Measurements from ENCODE around the gene ZKSCAN1.
A peak's percentile ranks its signal among the peaks of the same experiment; 100 is the strongest.

ZKSCAN1 gene

DNA sequence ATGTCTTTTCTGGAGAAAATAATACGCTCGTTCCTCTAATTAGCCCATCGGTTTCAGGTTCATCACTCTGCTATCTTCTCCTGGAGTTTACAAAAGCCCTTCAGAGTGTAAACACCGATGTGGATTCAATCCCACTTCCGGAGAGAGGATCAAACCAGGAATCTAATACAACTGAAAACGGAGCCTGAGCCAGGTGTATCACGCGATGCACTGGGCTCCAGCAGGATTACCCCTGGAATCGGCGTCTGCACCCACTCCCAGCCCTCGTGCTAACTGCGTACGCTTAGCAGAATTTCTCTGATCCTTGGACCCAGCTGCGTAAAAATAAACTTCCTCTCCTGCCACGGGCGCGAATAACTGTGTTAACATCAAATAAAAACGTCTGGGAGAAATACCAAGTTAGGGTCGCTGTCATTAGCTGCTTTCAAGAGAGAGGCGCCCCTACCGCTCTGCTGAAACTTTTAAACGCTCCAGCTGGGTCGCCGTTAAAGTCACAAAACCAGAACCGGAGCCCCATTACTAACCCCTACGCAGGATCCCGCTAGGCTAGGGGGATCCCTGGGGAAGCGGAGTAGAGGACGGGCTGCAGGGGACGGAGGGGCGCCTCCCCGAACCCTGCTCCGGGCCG, 65.6 kb downstream of the ZKSCAN1 start:
- no peak for DNase-seq (ENCODE audit: low spot score)

DNA sequence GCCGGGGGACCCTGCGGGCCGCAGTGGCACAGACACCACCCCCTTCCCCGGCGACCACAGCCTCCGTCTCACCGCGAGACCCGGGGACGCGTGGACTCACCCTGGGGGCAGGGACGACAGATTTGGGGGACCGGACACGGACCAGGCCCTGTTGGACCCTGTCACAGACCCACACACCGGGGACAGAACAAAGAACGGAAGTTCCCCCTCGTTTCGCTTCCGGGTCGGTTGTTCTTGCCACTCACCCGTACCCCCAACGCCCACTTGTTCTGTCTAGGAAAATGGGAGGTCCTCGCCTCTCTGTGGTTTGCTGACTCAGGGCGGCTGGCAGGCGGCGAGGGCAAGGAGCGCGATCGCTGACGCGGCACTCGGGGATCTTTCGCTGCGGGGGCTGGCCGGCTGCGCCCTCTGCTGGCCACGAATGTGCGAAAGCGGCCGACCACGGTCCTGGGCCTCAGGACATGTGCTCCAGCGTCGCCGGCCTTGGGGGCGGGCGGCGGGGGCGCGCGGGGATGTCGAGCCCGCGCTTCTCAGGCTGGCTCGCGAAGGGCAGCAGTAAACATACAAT, 66.2 kb downstream of the ZKSCAN1 start, which contains the start of gene ZNF3:
Gene ZNF3, minus strand, starts transcription at position 189 of the 568 bp plus-strand sequence. CDS start 4,366 bp downstream, outside the sequence.
- peak; percentile 98 for DNase-seq (ENCODE audit: low spot score)

DNA sequence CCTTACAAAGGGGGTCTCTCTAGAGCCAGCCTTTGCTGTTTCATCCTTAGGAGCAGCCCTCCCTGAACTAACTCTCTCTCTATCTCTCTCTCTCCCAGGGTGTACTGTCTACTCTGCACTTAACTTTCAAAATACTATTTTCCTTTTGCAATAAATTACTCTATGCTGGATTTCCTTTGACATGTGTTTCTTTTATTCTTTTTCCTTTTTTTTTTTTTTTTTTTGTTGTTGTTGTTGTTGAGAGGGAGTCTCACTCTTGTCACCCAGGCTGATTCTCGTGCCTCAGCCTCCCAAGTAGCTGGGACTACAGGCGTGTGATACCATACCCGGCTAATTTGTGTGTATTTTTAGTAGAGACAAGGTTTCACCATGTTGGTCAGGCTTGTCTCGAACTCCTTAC, 67.6 kb downstream of the ZKSCAN1 start:
- DNase-seq (ENCODE audit: low spot score): no peak

DNA sequence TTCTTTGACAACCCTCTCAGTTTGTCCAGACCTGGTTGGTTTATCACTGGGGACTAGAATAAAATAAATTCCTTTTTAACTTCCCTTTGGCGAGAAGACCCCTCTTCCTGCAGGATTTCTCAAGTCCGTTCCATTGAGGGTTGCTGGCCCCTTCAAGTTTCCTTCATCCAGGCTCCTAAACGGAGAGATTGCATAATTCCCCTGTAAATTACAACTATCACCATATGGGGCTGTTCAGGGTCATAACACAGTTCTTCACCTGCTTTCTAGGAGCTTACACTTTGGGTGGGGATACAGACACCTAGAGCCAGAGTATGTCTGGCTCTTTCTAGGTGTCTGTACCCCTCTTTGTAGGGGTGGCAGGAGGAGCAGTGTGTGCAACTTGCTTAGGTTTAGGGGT, 70.1 kb downstream of the ZKSCAN1 start:
- DNase-seq (ENCODE audit: low spot score): no peak

DNA sequence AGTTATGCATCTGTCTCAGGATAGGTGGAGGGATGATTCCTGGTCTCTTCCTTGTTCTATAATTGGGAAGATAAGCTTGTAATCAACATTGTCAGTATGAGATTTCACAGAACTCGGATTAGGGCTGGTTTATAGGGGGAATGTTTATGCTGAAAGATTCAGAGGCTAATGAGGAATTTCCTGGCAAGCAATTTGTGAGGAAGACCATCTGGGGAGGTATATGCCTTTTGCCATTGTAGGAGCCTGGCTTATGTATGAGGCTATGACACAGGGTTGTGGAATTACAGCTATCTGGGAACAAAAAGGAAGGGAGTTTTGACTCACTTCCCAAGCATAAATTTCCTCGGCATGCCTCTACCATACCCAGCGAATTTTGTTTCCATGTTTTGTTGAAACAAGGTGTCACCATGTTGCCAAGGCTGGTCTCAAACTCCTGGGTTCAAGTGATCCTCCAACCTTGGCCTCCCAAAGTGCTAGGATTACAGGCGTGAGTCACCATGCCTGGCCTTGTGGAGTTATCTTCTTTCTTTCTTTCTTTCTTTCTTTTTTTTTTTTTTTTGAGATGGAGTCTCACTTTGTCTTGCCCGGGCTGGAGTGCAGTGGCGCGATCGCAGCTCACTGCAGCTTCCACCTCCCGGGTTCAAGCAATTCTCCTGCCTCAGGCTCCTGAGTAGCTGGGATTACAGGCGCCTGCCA, 71.8 kb downstream of the ZKSCAN1 start:
- DNase-seq (ENCODE audit: low spot score): no peak

DNA sequence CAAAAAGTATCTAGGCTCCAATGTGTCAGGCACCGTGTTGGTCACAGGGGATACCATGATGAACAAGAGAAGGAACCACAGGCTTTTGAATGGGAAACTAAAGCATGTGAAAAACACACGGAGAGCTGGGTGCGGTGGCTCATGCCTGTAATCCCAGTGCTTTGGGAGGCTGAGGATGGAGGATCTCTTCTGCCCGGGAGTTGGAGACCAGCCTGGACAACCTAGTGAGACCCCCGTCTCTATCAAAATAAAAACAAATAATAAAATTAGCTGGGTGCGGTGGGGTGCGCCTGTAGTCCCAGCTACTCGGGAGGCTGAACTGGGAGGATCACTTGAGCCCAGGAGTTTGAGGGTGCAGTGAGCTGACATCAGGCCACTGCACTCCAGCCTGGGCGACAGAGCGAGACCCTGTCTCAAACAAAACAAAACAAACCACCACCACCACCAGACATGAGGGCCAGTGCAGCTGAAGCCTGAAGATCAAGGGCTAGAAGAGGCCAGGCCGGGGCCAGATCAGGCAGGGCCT, 72.8 kb downstream of the ZKSCAN1 start:
- no peak for DNase-seq (ENCODE audit: low spot score)

DNA sequence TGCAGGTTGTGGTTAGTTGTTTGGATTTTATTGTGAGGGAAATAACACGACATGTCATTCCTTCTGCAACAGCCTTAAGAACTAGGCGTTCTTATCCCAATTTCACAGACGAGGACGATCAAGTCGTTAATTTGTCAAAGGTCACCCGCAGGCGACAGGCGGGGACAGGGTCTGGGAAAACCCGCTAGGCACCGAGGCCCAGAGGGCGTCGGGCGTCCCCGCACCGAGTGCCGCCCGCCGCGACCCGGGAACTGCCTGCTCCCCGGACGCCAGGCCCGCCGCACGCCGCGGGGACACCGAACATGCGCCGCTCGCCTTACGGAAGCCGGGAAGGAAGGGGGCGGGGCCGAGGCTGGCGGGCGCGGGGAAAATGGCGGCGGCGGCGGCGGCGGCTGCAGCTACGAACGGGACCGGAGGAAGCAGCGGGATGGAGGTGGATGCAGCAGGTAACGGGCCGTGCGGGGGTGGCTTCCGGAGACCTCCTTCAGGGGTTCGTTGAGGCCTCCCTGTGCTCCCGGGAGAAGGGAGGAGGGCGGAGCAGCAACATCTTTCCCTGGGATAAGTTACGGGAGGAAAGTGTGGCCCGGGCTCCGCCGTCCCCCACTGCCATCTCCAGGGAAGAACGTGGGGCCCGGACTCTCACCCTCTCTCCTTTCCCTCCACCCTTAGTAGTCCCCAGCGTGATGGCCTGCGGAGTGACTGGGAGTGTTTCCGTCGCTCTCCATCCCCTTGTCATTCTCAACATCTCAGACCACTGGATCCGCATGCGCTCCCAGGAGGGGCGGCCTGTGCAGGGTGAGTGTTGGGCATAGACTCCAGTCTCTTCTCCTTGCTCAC, 73.4 kb downstream of the ZKSCAN1 start, which contains the start of gene COPS6:
Gene COPS6, plus strand, starts transcription at position 349 of the 837 bp plus-strand sequence. Its CDS starts 22 bp downstream, at position 371.
- DNase-seq (ENCODE audit: low spot score): peak; percentile 92

DNA sequence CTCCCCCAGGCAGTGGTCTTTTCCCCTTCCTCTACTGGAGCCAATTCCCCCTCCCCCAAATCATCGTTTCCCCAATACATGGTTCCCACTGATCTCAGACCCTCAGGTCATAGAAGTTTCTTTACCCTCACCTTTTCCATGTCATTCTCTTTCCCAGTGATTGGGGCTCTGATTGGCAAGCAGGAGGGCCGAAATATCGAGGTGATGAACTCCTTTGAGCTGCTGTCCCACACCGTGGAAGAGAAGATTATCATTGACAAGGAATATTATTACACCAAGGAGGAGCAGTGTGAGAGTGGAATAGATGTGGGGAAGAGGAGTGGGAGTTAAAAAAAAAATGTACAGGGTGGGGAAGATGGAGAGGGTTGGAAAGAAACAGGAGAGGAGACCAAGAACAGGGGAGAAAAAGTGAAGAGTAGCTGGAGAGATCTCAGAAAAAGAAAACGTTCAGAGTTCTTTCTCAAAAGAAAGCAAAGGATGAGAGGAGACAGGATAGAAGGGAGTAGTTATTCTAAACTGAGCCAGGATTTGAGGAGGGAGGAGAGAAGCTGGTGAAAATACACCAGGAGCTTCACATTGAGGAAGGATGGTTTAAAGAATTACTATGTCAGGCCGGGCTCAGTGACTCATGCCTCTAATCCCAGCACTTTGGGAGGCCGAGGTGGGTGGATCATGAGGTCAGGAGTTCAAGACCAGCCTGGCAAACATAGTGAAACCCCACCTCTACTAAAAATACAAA, 74.2 kb downstream of the ZKSCAN1 start:
- DNase-seq (ENCODE audit: low spot score): no peak

DNA sequence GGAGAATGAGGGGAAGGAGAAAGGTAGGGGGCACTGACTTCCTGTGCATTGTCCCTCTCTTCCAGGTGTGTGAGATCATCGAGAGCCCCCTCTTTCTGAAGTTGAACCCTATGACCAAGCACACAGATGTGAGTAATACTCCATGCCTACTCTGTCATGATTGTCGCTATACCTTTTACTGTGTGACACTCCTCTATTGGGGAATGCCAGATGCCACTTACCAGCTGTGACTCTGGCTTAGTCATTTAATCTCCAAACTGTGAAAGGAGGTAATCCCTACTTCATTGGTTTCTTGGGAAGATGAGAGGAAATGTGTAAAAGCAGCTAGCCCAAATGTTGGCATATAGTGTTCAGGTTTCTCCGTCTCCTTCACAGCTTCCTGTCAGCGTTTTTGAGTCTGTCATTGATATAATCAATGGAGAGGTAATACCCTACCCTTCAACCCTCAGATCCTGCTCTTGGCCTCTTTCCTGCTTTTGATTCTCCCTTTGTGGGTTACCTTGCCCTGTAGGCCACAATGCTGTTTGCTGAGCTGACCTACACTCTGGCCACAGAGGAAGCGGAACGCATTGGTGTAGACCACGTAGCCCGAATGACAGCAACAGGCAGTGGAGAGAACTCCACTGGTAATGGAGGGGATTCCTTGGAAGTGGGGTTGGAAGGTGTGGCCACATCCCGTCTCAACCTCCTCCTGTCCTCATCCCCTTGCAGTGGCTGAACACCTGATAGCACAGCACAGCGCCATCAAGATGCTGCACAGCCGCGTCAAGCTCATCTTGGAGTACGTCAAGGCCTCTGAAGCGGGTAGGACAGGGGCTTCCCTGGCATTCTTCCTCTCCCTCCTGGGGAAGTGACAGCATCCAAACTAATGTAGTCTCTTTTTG, 75.4 kb downstream of the ZKSCAN1 start:
- DNase-seq (ENCODE audit: low spot score): no peak
